Left renal pelvis (tissue), 4 donors: ENCODE measurements around the gene AKT2. TPM values are rescaled to one million over a fixed set of nuclear protein-coding genes. Genes with fewer than 3 reads are reported as not detected.
"Not testable (repeated sequence)": the region's sequence is repeated elsewhere in the genome, so short reads cannot be mapped to it uniquely, and the experiment has no call there.

Experiments used
- DNase-seq, 4 donors: peaks; one replicate each; pipeline ENCODE4 v3.0.0-alpha.2; 2013; ENCODE audit warnings: low read depth in 4 of 4, low spot score in 3 of 4
- polyA plus RNA-seq, 4 donors: library from polyadenylated mRNA; unstranded; fragments of 120-200 nt; gene quantifications; one replicate each; pipeline ENCODE4 v1.2.1, GENCODE V29; 2013; ENCODE audit not compliant: insufficient read length in 4 of 4

Gene AKT2
- 100 to 1,000 TPM; 139 to 203 (median 168) TPM for polyA plus RNA-seq

DNA sequence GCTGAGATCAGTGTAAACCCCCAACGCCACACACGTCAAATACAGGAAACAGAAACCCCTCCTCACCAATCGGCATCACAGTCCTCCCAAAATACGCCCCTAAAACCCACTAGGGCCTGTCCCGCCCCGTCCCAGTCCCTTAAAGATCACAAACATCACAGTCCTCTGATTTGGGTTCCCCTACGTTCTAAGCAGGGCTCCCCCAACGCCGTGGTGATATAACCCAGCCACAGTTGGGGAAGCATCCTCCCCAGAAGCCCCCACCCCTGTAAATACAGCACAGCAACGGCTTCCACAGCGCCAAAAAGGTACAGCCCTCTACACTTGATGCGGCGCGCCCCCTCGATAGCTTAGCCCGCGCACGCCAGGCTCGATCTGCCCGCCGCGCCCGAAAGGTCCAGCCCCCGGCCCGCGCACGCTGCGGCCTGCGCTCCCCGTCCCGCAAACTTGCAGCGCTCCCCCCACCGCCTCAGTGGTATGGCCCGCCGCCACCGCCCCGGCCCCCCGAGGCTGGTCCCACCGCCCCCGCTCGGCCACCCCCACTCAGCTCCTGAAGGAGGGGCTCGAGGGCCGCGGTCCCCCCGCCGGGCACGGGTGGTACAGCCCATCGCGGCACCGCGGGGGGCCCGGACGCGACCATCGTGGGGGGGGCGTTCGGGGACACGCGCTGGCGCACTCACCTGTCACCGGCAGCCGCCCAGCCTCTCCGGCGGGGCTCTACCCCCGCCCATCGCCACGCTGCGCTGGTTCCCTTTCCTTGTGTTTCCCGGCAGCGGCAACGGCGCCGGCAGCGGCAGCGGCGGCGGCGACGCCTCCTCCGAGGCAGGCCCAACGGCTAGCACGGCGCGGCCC is at the start of gene AKT2:
Gene AKT2 (minus strand): TSS at position 845 of the 852 bp plus-strand sequence. CDS start 20,078 bp downstream, outside the sequence.
- DNase-seq, result peak in 3 of 4 donors; percentile 62 to 69 (median 62)

DNA sequence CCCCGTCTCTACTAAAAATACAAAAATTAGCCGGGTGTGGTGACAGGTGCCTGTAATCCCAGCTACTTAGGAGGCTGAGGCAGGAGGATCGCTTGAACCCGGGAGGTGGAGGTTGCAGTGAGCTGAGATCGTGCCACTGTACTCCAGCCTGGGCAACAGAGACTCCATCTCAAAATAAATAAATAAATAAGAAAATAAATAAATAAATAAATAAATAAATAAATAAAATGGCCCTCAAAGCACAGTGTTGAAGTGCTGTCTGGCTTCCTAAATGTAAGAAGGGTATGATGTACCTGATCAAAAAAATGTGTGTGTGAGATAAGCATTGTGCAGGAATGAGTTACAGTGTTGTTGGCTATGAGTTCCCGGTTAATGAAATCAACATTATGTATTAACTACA is 47.9 kb upstream of the AKT2 start:
- DNase-seq, result not testable (repeated sequence)

DNA sequence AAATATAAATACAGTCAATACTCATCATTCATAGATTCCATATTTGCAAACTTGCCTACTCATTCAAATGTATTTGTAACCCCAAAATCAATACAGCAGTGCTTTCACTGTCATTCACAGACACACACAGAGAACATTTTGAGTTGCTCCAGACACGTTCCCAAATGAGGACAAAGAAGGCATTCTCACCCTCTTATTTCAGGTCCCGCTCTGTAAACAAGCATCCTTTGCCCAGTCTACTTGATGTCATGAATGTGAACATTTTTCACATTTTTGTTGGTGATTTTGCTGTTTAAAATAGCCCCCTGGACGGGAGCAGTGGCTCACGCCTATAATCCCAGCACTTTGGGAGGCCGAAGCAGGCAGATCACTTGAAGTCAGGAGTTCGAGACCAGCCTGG is 47.5 kb upstream of the AKT2 start:
- DNase-seq, result no peak

DNA sequence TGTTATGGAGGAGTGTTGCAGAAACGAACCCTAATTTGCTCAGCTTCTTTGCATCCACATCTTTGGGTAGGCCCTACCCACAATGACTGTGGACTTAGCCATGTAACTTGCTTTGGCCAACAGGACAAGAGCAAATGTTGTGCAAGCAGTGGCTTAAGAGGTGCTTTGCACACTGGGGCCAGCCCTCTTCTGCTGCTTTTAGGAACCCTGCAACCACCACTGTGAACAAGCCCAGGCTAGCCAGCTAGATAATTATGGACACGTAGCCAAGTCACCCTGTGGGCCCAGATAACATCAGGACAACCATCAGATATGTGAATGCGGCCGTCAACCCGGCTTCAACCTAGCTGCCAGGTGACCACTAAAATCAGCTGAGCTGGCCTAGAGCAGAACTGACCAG is 45.9 kb upstream of the AKT2 start:
- DNase-seq, result no peak

DNA sequence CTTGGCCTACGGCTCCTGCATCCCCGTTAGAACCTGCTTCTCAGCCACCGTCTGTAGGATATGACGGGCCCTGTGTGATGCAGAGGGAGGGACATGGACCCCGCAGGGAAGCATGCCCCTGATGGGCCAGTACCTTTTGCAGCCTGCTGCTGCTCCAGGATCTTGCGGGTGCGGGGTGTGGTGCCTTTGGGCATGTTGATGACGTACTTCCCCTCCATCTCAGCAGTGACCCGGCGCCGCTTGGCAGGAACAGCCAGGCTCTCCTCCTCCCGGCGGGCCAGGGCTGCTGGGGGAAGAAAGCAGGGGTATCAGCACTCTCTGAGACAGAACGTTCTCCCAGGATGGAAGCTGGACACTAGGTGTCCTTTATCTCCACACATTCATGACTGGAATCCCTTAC is 41.1 kb upstream of the AKT2 start:
- no peak for DNase-seq

DNA sequence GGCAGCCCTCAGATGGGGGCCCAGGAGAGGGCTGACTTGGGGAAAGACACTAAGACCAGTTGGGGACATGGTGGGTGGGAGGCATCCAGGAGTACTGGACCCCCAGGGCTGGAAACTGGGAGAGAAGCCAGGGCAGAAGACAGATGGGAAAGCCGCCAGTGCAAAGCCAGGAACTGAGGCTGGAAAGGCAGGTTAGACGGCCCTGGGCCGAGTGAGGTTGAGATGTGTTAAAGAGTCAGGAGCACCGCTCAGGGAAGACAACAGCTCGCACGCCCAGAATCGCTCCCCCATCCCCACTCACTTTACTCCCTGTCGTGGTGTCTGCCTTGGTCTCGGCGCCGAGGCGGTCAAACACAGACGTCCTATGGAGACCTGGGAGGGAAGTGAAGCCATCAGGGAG is 38.6 kb upstream of the AKT2 start:
- DNase-seq, result no peak

DNA sequence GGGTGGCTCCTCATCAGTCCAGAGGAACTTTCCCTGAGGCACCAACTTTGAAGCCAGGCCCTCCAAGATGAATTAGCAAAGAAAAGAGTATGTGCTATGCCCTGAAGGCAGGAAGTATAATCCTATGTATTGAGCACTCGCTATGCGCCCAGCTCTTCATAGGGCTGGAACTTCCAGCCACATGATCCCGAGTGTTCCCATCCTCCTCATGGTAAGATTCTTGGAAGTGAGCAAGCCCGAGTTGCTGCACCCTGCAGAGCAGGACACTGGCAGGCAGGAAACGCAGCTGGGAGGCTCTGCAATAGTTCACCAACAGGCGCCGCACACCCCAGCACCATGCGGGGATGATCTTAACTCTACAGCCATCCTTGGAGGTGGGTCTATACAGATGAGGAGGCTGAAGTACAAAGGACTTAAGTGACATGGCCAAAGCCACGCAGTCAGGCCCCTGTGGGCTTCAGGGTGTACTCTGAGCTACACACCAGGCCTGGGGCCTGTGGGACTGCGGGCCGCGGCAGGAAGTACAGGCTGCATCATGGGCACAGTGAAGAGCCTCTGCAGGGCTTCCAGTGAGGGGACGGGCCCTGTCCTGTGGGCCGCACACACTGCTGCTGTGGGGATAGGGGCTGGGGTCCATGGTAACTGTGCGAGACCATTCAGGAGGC is 37.9 kb upstream of the AKT2 start:
- no peak for DNase-seq

DNA sequence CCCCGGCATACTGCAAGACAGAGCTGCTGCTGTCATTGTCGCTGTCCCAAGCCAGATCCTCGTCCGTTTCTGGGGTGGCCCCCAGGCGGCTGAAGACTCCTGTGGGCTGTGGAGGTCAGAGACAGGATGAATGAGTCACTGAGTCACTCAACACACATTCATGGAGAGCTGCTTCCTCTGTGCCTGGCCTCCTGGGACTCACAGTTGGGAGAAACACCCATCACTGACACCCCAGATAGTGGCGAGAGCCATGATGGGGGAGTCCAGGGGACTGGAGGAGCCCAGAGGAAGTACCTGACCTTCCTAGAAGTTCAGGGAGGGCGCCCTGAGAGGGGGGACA is 37.1 kb upstream of the AKT2 start:
- DNase-seq, result no peak

DNA sequence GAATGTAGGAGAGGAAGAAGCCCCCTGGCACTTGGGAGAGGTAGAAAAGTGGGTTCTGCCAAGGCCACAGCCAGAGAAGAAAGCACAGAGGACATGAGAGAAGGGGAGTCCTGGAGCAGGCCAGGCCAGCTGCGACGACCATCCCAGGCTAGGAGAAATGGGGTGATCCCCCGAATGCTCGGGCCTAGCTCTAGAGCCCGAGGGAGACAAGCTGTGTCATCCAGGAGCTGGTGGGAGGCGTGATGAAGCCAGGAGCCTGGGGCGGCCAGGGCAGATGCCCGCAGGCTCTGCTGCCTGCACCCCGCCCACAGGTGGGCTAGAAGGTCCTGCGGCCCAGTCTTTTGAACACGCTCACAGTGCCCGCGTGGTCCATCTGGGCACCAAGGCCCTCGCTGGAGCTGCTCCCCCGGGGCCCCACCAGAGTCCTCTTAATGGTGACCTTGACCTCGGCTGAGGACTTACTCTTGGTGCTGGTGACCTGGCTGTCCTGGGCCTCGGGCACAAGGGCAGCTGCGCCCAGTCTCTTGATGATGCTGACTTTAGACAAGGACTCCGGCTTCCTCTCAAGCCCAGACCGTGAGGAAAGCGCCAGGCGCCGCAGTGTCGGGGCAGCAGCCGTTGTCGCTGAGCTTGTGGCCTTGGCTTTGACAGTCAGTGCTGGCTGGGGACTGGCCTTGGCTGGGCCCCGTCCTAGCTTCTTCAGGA is 36.6 kb upstream of the AKT2 start:
- no peak for DNase-seq

DNA sequence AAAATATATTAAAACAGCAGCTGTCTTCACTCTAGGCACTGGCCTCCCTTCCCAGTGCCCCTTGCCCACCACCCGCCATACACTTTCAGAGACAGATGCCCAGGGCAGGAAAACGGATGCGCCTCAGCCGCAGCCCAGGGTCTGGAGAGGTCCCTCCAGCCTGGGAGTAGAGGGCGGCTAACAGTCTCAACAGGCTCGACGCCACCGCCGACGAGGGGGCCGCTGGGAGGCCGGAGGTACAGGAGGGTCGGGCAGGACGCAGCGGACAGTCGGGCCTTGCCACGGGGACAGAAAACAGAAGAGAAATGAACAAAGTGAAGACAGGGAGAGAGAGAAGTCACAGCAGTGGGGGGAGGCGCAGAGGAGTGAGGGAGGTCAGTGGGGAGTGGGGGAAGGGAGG is 35.9 kb upstream of the AKT2 start:
- DNase-seq, result no peak

DNA sequence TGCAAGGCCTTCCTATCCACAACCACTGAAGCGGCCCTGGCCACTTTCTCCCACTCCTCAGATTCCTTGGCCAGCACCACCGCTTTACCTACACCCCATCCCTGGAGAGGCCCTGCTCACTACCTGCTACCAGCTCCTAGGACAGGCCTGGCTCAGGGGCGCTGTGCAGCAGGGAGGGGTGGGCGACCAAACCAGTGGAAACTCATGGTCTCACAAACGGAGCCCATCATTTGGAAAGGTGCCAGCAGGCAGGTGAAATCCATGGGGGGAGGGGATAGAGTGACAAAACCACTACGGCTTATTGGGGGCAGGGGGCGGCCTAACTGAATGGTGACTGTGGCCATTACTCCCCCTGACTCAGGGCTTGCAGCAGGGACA is 35.4 kb upstream of the AKT2 start:
- DNase-seq, result no peak

DNA sequence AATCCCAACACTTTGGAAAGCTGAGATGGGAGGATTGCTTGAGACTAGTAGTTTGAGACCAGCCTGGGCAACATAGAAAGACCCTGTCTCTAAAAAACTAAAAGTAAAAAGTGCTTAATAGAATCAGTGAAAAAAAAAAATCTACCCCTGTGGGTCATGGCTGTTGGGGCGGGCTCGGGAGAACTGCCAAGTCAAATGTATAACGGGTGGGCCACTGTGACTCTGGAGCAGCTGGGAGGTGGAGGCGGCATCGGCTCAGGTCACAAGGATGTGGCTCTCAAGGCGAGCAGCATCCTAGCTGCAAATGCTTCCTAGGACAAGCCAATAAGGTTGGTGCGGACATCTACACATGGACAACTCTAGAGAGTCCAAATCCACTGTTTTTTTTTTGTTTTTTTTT is 32.2 kb upstream of the AKT2 start:
- DNase-seq, result no peak

DNA sequence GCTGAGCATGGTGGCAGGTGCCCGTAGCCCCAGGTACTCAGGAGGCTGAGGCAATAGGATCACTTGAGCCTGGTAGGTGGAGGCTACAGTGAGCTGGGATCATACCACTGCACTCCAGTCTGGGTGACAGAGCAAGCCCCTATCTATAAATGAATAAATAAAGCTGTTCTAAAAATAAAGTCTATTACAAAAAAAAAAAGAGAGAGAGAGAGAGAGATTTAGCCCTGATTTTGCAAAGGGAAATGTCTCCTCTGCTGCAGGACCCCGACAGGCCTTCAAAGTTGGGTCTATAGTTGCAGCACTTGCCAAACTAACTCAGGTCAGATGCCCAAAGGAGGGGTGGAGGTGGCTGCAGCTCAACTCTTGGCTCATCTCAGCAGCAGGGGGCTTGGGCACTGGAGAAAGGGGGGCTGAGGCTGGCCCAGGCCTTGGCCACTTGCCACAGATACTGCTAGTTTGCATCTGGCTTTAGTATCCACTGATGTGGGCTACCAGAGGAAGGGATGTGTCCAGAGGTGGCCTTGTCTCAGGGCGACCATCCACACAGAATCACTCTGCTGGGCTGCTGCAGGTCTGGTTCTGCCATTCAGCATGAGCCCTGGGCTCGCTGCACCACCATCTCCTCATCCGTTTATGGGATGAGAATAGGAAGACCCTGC is 30.8 kb upstream of the AKT2 start:
- DNase-seq, result no peak

DNA sequence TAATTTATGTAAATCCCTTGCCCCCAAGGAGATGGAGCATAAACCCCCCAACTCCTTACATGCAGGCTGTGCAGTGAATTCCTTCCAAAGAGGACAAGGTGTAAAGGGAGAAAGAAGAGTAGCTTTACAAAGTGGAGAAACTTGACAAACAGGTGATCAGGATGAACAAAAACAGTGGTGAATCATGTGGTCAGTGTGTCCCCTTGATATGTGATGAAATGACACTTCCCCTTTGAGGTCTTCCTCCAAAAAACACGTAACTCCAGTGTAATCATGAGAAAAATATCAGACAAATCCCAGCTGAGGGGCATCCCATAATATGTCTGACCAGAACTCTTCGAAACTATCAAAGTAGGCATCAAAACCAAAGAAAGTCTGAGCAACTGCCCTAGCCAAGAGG is 29.5 kb upstream of the AKT2 start:
- no peak for DNase-seq

DNA sequence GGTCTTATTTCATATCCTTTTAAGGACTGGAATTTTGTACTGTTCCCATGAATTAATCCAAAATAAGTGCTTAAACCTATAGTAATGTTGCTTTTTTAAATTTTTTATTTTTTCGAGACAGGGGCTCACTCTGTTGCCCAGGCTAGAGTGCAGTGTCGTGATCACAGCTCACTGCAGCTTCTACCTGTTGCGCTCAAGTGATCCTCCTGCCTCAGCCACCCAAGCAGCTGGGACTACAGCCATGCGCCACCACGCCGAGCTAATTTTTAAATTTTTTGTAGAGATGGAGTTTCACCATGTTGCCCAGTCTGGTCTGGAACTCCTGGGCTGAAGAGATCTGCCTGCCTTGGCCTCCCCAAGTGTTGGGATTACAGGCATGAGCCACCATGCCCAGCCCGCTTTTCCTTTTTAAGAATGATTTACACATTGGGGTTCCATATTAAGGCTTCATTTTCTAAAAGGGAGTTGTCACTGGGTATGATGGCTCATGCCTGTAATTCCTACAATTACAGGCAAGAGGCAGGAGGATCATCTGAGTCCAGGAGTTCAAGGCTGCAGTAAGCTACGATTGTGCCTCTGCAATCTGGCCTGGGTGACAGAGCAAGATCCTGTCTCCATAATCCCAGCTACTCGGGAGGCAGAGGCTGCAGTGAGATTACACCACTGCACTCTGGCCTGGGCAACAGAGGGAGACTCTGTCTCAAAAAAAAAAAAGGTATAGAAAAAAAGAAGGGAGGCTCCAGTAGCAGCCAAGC is 28.3 kb upstream of the AKT2 start:
- DNase-seq, result no peak

DNA sequence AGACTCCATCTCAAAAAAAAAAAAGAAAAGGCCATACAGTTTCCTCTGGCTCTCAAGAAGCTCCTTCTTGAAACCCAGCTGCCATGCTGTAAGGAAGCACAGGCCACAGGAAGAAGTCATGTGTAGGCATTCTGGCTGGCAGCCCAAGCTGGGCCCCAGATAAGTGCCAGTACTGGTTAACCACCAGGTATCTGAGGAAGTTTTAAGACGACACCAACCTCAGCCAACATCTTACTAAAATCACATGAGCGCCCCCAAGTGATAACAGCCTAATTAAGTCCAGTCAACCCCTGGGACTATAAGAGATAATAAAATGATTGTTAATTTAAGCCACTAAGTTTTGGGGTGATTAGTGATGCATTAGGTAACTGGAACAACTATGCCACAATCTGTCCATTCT is 27.4 kb upstream of the AKT2 start:
- no peak for DNase-seq

DNA sequence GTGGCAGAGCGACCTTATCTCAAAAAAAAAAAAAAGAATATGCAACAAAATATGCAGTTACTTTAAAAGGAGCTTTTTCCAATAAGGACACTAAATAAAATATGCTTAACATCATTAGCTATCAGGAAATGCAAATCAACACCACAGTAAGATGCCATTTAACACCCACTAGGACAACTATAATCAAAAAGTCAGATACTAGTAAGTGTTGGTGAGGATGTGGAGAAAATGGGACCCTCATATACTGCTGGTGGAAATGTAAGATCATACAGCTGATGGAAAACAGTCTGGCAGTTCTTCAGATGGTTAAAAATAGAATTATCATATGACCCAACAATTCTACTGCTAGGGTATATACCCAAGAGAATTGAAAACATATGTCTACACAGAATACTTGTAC is 24.5 kb upstream of the AKT2 start:
- no peak for DNase-seq

DNA sequence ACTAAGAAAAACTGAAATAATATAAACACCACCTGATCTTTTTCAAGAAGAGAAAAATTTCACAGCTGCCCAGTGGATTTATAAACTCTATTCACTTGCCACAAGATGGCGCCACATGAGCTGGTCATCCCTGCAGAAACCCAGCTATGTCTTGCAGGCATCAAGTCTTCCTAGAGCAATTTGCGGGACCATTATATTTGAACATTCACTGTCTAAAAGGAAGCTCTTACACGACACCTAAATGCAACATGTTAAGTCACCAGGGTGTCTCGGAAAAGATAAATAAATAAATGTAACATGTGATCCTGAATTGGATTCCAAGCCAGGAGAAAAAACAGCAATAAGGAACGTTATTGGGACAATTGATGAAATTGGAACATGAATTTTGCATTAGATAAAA is 20.3 kb upstream of the AKT2 start:
- peak in 3 of 4 donors; percentile 64 to 79 (median 72) for DNase-seq

DNA sequence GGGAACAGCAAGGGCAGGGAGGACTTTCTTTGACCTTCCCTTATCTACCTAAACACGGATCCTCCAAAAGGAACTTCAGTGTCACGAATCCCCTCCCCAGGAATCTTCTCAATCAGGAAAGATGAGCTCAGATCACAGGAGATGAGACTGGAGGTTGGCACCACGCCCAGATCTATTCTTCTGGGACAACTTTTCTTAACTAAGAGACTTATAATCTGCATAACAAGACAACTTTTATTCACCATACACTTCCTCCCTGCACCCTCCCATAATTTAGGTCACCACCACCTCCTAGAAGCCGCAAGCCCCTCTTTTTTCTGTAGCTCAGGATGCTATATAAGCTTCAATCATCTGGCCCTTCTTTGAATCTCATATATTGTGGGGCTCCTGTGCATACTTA is 19.2 kb upstream of the AKT2 start:
- no peak for DNase-seq

DNA sequence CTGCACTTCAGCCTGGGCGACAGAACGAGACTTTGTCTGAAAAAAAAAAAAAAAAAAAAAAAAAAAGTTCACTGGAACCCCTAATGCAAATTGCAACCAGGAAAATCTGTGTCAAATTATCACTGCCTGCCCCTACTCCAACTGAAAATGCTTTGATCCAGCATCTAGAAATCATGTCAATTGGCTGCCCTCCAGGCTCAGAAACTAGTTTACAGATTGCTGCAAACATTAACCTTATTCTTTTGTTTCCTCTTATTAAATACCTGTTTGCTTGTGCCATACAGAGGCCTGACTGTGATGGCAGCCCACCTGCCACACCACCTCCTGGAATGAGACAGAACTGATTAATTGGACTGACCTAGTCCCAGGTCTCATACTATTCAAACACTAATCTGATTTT is 18.6 kb upstream of the AKT2 start:
- DNase-seq, result no peak
